ENCODE data around the gene BMPER.

DNA sequence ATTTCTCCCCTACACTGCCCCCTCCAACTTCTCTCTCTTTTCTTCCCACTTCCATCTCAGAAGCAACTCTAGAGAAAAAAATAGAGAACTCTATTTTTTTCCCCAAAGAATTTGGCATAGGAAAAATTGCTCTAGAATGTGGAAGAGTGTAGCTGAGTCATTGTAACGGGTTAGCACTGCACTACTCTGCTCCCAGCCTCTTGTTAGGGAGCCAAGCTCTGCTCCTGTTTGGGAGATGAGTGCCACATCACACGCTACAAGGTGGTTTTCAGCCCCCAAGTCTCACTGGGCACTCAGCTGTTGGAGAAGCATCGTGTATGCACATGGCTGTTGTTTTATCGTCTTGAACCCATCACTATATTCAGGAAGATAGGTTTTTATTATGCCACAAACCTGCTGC lies 136.4 kb downstream of the BMPER start:
- no peak for TF ChIP-seq POLR2A (IDR thresholded peaks at IDR 0.05)
- TF ChIP-seq, protein P1, sequence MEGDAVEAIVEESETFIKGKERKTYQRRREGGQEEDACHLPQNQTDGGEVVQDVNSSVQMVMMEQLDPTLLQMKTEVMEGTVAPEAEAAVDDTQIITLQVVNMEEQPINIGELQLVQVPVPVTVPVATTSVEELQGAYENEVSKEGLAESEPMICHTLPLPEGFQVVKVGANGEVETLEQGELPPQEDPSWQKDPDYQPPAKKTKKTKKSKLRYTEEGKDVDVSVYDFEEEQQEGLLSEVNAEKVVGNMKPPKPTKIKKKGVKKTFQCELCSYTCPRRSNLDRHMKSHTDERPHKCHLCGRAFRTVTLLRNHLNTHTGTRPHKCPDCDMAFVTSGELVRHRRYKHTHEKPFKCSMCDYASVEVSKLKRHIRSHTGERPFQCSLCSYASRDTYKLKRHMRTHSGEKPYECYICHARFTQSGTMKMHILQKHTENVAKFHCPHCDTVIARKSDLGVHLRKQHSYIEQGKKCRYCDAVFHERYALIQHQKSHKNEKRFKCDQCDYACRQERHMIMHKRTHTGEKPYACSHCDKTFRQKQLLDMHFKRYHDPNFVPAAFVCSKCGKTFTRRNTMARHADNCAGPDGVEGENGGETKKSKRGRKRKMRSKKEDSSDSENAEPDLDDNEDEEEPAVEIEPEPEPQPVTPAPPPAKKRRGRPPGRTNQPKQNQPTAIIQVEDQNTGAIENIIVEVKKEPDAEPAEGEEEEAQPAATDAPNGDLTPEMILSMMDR (IDR thresholded peaks at IDR 0.05), result no peak

Data from adrenal gland (tissue), 5 donors.